ENCODE results near the gene PDE8A.

PDE8A gene

DNA sequence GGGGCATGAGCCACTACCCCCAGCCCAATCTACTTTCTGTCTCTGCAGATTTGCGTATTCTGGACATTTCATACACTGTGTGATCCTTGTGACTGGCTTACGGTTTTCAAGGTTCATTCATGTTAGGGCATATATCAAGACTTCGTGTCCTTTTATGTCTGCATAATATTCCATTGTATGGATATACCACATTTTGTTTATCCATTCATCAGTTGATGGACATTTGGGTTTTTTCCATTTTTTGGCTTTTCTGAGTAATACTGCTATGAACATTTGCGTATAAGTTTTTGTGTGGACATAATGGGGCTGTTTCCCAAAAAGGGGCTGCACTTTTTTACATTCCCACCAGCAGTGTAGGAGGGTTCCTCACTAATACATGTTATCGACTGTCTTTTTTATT is 106.6 kb downstream of the PDE8A start:
- DNase-seq (ENCODE audit: low read depth): no peak

GRCh38 chr15:85089929-85090597 is 108.4 kb downstream of the PDE8A start:
- no peak for DNase-seq (ENCODE audit: low read depth)

GRCh38 chr15:85091990-85092389 is 110.3 kb downstream of the PDE8A start:
- DNase-seq (ENCODE audit: low read depth): no peak

- no peak for DNase-seq (ENCODE audit: low read depth)
Measured at GRCh38 chr15:85094685-85095084, 113.0 kb downstream of the PDE8A start.

DNA sequence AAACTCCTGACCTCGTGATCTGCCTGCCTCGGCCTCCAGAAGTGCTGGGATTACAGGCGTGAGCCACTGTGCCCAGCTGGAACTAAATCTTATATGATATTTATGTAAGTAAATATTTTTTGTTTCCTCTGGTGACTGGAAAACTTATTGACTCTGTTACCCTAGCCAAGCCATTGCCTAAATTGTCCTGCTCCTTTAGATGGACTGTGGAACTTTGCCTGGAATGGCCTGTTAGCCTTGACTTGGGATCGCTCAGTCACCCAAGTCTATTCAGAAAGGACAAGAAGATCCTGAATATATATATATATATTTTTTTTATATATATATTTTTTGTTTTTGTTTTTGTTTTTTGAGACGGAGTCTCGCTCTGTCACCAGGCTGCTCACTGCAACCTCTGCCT is 113.9 kb downstream of the PDE8A start:
- DNase-seq (ENCODE audit: low read depth): no peak

GRCh38 chr15:85097250-85097649 is 115.6 kb downstream of the PDE8A start:
- no peak for DNase-seq (ENCODE audit: low read depth)

GRCh38 chr15:85097725-85098124 is 116.1 kb downstream of the PDE8A start:
- no peak for DNase-seq (ENCODE audit: low read depth)

DNA sequence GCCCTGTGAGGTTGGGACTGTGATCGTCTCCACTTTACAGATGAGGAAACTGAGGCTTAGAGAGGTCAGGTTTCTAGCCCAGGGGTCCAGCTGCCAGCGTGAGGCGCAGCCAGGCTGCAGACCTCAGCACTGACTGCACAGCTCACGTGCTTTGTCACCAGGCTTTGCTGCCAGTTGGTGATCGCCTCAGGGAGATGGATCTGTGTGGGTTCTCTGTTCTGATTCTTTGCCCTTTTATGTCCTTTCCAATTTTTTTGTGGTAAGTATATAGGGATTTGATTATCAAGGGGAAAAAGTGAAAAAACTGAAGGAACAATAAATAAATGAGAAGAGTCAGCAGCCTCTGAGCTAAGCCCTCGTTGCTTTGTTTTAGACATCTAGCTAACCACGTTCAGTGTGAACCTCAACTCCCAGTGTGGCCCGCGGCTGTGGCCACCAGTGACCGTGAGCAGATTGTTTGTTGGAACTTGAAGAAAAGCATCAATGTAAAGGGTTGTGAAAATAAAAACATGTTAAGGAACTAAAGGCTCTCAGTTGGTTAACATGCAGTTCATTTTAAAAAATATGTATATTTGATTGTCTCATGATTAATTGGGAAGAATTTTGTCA is 117.6 kb downstream of the PDE8A start:
- no peak for DNase-seq (ENCODE audit: low read depth)

DNA sequence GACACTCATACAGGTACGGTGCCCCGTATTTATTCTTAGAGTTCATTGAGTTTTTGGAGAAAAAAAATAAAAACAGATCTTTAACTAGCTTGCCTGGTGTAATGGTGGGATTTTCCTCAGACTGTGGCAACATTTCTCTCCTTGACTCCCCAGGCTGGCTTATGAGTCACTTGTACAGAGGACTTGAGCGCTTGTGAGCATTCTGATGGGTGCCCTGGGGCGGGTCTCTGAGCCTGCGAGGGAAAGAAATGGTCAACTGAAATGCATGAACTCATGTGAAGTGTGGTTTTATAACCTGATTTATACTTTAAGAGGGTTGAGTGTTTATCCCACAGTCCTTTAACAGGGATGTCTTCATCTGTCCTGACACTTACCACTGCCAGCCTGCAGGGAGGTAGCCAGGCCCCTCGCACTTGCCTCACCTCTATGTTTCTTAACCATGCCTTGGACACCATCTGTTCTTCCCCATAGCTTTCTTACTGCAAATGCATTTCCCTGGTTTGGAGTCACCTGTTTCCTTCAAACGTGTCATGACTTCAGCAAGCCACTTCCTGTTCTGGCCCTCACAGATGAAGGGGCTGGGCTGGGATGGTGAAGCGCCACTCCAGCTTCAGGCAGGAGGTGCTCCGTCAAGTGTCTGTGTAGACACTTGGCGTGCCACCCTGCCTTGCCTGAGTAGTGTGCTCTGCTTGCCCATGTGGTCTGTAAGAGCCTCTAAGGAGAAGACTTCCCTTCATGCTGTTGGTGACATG is 118.7 kb downstream of the PDE8A start:
- no peak for DNase-seq (ENCODE audit: low read depth)

DNA sequence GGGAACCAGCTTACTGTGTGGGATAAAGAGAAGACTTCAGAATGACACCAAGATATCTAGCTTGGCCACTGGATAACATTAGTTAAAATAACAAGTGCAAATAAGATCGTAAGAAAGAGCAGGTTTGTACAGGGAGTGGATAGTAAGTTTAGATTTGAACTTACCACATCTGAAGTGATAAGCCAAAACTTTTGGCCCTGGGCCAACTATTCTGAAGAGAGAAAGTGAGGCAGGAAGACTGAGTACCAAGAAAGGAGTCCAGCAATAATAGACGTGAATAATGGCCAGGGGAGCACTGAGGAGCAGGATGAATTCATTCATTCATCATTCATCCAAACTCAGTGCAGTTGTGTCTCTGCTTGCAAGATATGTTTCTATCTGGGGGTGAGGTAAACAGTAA is 122.9 kb downstream of the PDE8A start:
- DNase-seq (ENCODE audit: low read depth): no peak

DNA sequence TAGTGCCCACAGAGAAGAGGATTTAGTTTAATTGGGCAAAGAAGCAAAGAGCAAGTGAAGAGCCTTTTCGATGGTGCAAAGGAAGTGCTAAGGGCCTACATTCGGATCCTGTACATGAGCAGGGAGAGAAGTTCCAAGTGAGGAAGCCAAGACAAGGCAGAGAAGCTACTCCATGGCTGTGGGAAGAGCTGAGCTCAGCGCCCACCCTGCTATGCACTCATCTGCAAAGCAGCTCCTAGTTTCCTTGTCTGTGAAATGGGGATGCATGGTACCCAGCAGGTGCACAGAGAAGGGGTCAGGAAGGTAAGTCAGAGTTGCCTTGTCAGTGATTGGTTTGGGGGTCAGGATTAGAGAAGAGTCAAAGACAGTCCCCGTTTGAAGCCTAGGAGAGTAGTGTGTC is 126.5 kb downstream of the PDE8A start:
- DNase-seq (ENCODE audit: low read depth): no peak

DNA sequence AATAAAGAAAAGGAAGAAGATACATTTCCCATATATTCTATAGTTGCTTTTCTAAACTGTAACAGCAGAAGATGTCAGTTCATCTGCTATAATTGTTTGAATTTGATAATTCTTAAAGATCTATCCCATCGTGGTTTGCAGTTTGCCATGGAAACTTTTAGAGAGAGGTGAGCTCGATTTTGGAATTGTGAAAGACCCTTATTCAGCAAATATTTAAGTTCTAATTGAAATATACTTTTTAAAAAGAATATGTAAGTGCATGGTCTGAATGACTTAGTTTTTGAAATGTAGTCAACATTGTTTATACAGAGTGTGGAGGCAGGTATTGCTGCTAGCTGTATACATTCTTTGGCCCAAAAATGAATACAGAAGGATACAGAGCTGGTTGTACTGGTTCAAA is 127.7 kb downstream of the PDE8A start:
- no peak for DNase-seq (ENCODE audit: low read depth)

- DNase-seq (ENCODE audit: low read depth): no peak
Measured at GRCh38 chr15:85112997-85113396, 131.3 kb downstream of the PDE8A start.

DNA sequence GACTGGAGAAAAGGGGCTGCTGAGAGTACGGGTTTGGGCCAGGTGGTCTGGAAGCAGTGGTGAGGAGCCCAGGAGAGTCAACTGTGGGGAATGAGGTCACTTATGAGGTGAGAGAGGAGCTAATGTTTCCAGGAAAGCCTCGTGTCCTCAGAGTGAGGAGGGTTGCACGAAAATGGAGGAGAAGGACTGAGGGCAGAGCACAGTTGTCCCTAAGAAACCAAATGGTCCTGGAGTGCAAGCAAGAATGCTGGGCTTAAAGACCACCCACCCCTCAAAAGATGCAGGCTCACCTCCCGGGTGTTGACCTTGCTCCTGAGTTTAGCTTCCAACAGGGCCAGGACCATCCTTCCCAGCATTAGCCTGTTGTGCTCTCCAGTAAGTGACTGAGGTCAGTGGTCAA is 133.2 kb downstream of the PDE8A start:
- no peak for DNase-seq (ENCODE audit: low read depth)

DNA sequence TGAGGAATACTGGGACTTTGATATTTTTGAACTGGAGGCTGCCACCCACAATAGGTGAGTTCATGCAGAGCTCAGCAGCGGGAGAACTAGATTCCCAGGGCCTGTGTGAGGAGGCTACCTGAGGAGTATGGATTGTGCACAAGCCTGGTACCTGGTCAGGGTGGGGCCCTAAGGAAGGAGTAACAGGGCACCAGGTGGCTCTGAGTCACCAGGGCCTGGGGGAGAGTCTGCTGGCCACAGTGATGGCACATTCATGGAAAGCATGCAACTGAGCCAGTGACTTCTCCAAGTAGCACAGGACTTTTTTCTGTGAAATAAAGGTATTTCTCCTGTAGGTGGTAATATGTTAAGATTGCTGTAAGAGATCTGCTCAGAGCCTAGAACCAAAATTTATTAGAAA is 134.4 kb downstream of the PDE8A start:
- DNase-seq (ENCODE audit: low read depth): no peak

GRCh38 chr15:85116494-85116893 is 134.8 kb downstream of the PDE8A start:
- no peak for DNase-seq (ENCODE audit: low read depth)

DNA sequence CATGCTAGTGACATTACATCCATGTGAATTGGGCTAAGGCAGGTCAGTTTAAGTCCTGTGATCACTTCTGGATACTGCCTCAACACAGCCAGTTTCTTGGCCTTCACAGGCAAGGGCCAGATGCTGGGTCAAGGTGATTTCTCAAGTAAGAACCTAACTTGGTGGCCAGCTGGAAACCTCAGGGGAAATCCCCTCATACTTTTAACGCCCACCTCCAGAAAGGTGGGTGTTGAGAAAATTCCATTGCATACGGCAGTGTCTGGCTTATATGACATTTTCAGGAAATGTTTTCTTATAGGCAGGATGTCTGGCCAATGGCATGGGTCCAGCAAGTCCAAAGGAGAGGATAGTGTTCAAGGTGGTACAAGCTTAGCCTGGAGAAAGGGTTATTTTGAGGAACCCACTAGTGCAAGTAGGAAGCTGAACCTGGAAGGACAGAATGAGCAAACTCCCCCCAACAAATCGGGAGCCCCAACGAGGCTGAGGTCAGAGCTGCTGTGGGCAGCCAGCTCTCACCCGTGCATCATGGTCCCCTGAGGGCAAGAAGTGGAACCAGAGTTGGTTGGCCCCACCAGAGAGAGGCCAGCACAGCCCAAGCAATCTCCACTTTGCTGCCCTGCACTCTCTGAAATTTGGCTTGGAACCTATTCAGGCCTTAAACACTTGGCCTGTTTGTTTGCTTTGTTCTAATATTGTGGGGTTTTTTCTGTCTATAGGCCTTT is 135.4 kb downstream of the PDE8A start:
- DNase-seq (ENCODE audit: low read depth): no peak

GRCh38 chr15:85118173-85118572 is 136.5 kb downstream of the PDE8A start:
- no peak for DNase-seq (ENCODE audit: low read depth)

DNA sequence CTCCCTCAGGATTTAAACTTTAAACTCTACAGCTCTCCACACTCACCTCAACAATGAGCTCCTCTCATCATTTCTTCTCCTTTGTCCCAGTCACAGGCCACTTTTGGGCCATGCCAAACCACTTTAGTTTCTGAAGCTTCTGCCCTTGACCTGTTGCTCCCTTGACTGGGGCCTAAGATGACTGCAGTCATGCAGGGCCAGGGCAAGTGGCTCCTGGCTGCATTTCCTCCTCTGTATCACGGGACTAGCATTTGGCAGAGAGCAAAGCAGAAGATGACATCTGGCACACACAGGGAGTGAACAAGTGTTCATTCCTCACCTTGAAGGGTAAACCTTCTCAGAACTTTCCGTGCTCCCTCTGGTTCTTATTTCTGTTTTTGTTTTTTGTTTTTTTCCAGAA is 136.9 kb downstream of the PDE8A start:
- DNase-seq (ENCODE audit: low read depth): no peak

DNA sequence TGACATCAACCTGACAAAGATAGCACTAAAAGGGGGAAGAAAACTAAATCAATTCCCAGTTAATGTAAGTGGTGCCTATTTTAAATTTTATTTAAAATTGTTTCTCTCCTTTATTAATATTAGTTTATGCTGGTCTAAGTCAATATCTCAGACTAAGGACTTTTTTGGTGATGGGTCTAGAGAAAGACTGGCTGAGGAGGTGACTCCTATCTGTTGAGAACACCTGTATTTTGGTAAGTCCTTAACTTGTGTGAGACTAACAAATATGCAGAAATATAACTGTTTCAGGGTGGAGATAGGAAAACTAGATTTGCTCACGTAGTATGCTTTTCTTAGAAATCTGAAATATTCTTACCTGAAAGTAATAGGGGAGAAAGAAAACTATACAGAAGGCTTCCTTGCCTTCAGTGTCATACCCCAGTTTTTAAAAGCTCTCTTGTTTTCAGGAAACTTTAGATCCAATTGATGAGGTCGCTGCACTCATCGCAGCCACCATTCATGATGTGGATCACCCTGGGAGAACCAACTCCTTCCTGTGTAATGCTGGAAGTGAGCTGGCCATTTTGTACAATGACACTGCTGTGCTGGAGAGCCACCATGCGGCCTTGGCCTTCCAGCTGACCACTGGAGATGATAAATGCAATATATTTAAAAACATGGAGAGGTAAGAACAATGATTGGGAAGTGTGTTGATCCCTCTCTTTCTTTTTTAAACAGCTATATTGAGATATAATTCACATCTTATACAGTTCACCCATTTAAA is 138.9 kb downstream of the PDE8A start:
- DNase-seq (ENCODE audit: low read depth): no peak

- no peak for DNase-seq (ENCODE audit: low read depth)
Measured at GRCh38 chr15:85124173-85124572, 142.5 kb downstream of the PDE8A start.

- DNase-seq (ENCODE audit: low read depth): no peak
Measured at GRCh38 chr15:85125056-85125661, 143.5 kb downstream of the PDE8A start.
